OCI-LY1 (cell line): Measurements from ENCODE around the gene KLHL14.

Experiments used
- H2AFZ ChIP-seq: fragments of 200-600 bp; sonication (generic), shearing (Covaris generic); 2 replicates; pipeline ENCODE4 v1.6.0; 2014; ENCODE audit warnings: antibody characterized with exemption, mild to moderate bottlenecking, low read length
- H3F3A ChIP-seq: fragments of 200-600 bp; sonication (generic), shearing (Covaris generic); 2 replicates; pipeline ENCODE4 v1.6.0; 2014; ENCODE audit warnings: mild to moderate bottlenecking, antibody characterized with exemption, low read length, moderate library complexity; ENCODE audit not compliant: insufficient read depth
- H3K27ac ChIP-seq: fragments of 200-600 bp; sonication (generic); 2 replicates; pipeline ENCODE4 v1.5.1; 2014; ENCODE audit warnings: low read length, mixed run types, mild to moderate bottlenecking, low read depth; ENCODE audit not compliant: poor library complexity, severe bottlenecking
- H3K27me3 ChIP-seq: fragments of 200-600 bp; sonication (generic); 2 replicates; pipeline ENCODE4 v1.6.0; 2014; ENCODE audit warnings: antibody characterized with exemption, mild to moderate bottlenecking, low read length, moderate library complexity; ENCODE audit not compliant: insufficient read depth
- H3K36me3 ChIP-seq: fragments of 200-600 bp; sonication (generic); 2 replicates; pipeline ENCODE4 v1.6.1; 2014; ENCODE audit warnings: mild to moderate bottlenecking, antibody characterized with exemption, low read length, moderate library complexity, mixed read lengths; ENCODE audit not compliant: insufficient read depth
- H3K4me1 ChIP-seq: fragments of 200-600 bp; sonication (generic); 2 replicates; pipeline ENCODE4 v1.5.1; 2014; ENCODE audit warnings: mild to moderate bottlenecking, low read length, moderate library complexity; ENCODE audit not compliant: insufficient read depth, severe bottlenecking
- H3K4me2 ChIP-seq: fragments of 200-600 bp; sonication (generic), shearing (Covaris generic); 2 replicates; pipeline ENCODE4 v1.6.1; 2014; ENCODE audit warnings: low read length
- H3K4me3 ChIP-seq: fragments of 200-600 bp; sonication (generic); 2 replicates; pipeline ENCODE4 v1.5.1; 2014; ENCODE audit warnings: low read length, low read depth, mild to moderate bottlenecking, mixed read lengths; ENCODE audit not compliant: poor library complexity, severe bottlenecking
- H3K79me2 ChIP-seq: fragments of 200-600 bp; shearing (Covaris generic); 2 replicates; pipeline ENCODE4 v1.6.1; 2016; ENCODE audit warnings: mixed run types, low read length, mixed read lengths; ENCODE audit not compliant: insufficient read depth
- H3K9ac ChIP-seq: fragments of 200-600 bp; sonication (generic), shearing (Covaris generic); 2 replicates; pipeline ENCODE4 v1.6.1; 2014; ENCODE audit warnings: mild to moderate bottlenecking, low read length, mixed read lengths
- H3K9me2 ChIP-seq: fragments of 200-600 bp; sonication (generic), shearing (Covaris generic); 2 replicates; pipeline ENCODE4 v1.6.1; 2014; ENCODE audit warnings: low read depth, mild to moderate bottlenecking, low read length, mixed read lengths
- H3K9me3 ChIP-seq: fragments of 200-600 bp; shearing (Covaris generic); 2 replicates; pipeline ENCODE4 v1.6.1; 2014; ENCODE audit warnings: low read length, mixed read lengths
- H4K20me1 ChIP-seq: fragments of 200-600 bp; sonication (generic), shearing (Covaris generic); 2 replicates; pipeline ENCODE4 v1.6.0; 2016; ENCODE audit warnings: mild to moderate bottlenecking, low read length; ENCODE audit not compliant: insufficient read depth
- EZH2 ChIP-seq: fragments of 200-600 bp; sonication (generic), shearing (Covaris generic); IDR thresholded peaks from 2 replicates; pipeline ENCODE4 v1.8.0; 2017; ENCODE audit warnings: borderline replicate concordance, mixed run types, mild to moderate bottlenecking, antibody characterized with exemption, low read length, moderate library complexity, mixed read lengths
- TF ChIP-seq, protein P1 (sequence below): fragments of 200-600 bp; sonication (generic), shearing (Covaris generic); IDR thresholded peaks from 2 replicates; pipeline ENCODE4 v1.5.1; 2017; ENCODE audit warnings: mild to moderate bottlenecking, antibody characterized with exemption, low read length, moderate library complexity, mixed read lengths

KLHL14 gene

DNA sequence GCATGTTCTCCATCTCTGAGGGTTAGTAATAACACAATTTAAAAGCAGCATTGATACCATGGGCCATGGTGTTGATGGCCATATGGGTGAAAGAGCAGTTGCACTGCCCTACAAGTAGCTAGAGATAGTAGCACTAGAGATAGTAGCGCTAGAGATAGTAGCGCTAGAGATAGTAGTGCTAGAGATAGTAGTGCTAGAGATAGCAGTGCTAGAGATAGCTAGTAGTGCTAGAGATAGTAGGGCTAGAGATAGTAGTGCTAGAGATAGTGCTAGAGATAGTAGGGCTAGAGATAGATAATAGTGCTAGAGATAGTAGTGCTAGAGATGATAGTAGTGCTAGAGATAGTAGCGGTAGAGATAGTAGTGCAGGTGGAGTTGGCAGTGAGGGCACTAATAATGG, 39.5 kb upstream of the KLHL14 start:
- no peak overlapping the region for H3K4me2 ChIP-seq
- H4K20me1 ChIP-seq, result no peaks in the 10 kb centered on the region
- H3K9me3 ChIP-seq, result no peaks in the 10 kb centered on the region
- no peaks in the 10 kb centered on the region for H3K36me3 ChIP-seq
- 0 out of 2 replicates have a peak, but pooled peaks cover 2% of the 10 kb centered on the region for H3F3A ChIP-seq
- no peaks in the 10 kb centered on the region for H3K27me3 ChIP-seq
- H3K9me2 ChIP-seq, result no peaks in the 10 kb centered on the region
- H3K9ac ChIP-seq, result no peak overlapping the region
- no peak overlapping the region for H2AFZ ChIP-seq
- H3K4me3 ChIP-seq, result no peak overlapping the region
- H3K79me2 ChIP-seq, result no peaks in the 10 kb centered on the region
- H3K4me1 ChIP-seq, result peaks cover 32% of the 10 kb centered on the region
- no peak overlapping the region for H3K27ac ChIP-seq
- TF ChIP-seq, protein P1, sequence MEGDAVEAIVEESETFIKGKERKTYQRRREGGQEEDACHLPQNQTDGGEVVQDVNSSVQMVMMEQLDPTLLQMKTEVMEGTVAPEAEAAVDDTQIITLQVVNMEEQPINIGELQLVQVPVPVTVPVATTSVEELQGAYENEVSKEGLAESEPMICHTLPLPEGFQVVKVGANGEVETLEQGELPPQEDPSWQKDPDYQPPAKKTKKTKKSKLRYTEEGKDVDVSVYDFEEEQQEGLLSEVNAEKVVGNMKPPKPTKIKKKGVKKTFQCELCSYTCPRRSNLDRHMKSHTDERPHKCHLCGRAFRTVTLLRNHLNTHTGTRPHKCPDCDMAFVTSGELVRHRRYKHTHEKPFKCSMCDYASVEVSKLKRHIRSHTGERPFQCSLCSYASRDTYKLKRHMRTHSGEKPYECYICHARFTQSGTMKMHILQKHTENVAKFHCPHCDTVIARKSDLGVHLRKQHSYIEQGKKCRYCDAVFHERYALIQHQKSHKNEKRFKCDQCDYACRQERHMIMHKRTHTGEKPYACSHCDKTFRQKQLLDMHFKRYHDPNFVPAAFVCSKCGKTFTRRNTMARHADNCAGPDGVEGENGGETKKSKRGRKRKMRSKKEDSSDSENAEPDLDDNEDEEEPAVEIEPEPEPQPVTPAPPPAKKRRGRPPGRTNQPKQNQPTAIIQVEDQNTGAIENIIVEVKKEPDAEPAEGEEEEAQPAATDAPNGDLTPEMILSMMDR, result no peak
- no peak for TF ChIP-seq EZH2

DNA sequence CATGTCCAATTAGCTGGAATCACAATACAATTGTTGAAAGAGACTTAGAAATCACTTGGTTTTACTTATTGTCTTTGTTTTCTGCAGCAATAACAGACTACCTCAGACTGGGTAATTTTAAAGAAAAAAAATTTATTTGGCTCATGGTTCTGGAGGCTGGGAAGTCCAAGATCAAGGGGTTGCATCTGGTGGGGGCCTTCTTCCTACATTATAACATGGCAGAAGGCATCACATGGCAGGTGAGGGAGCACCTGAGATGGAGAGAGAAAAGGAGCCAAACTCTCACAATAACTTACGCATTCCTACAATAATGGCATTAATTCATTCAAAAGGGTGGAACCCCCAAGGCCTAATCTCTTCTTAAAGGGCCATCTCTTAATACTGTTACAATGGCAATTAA, 37.5 kb upstream of the KLHL14 start:
- Histone ChIP-seq H3K27ac (no peak overlapping the region), H3F3A (0 out of 2 replicates have a peak, but pooled peaks cover 2% of the 10 kb centered on the region), H3K4me2 (no peak overlapping the region), H3K9me3 (no peaks in the 10 kb centered on the region), H4K20me1 (no peaks in the 10 kb centered on the region), H3K4me1 (peaks cover 17% of the 10 kb centered on the region), H3K9ac (no peak overlapping the region), H3K36me3 (no peaks in the 10 kb centered on the region), H3K9me2 (no peaks in the 10 kb centered on the region), H2AFZ (no peak overlapping the region), H3K79me2 (no peaks in the 10 kb centered on the region), H3K27me3 (no peaks in the 10 kb centered on the region), H3K4me3 (no peak overlapping the region)
- no peak for TF ChIP-seq EZH2
- TF ChIP-seq, protein P1, result no peak

DNA sequence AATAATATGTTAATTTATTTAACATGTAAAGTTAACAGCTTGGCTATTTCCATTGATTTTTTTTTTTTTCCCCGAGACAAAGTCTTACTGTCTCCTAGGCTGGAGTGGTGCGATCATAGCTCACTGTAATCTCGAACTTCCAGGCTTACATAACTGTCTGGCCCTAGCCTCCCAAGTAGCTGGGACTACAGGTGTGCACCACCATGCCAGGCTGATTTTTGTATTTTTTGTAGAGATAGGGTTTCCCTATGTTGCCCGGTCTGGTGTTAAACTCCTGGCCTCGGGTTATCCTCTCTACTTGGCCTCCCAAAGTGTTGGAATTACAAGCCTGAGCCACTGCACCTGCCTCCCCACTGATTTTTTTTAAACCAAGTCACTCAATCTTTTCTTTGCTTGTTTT, 32.5 kb upstream of the KLHL14 start:
- Histone ChIP-seq H3K27ac (no peak overlapping the region), H3K27me3 (no peaks in the 10 kb centered on the region), H3K4me2 (no peak overlapping the region), H3K9me2 (no peaks in the 10 kb centered on the region), H3K9me3 (no peaks in the 10 kb centered on the region), H2AFZ (no peak overlapping the region), H3F3A (no peaks in the 10 kb centered on the region), H3K9ac (no peak overlapping the region), H3K4me3 (no peak overlapping the region), H4K20me1 (no peaks in the 10 kb centered on the region), H3K36me3 (no peaks in the 10 kb centered on the region), H3K4me1 (peaks cover 66% of the 10 kb centered on the region), H3K79me2 (no peaks in the 10 kb centered on the region)
- TF ChIP-seq, protein P1, result no peak
- TF ChIP-seq EZH2, result no peak
